ENCODE measurements around the gene SLBP. TPM values are rescaled to one million over a fixed set of nuclear protein-coding genes. Genes with fewer than 3 reads are reported as not detected.

Gene SLBP
- total and polyA plus RNA-seq, 2 of the 8 experiments (the other 6 are each of a cell fraction or from before 2014, with no cell fraction given): 44.1 to 49.0 TPM

DNA sequence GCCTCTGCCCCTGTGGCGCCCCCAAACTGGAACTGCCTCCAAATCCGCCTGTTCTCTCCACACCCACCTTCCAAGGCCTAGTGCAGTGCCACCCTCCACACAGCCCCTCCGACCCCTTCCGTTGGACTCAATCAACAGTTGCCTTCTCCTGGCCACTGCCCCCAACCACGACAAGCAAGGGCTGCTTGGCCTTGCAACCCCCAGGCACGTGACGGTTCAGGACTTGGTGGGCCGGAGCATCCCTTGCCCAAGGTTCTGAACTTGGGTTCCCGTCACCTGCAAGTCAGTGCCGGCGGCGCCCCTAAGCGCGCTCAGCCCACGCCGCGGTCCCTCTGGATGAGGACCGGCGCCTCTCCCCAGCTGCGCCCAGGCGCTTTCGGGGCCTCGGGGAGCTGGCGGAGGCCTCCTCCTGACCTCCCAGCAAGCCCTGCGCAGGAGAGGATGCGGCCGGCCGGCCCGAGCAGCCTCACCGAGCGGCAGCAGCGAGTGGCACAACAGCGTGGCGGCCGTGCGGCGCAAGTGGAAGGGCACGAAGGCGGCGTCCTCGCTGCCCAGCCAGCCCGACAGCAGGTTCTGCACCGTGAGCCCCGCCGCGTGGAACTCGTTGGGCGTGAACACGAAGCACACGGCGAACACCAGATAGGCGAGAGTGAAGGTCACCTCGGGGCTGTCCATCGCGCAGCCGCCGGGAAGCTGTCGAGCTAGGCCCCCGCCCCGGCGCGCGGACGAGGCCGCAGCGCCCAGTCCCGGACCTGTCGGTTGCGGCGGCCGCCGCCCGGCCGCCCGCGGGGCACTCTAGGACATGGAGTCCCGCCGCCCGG, 8.3 kb upstream of the SLBP start (continued):
- TF ChIP-seq EP300 (IDR thresholded peaks at IDR 0.05; ENCODE audit: borderline replicate concordance in 1 of 2, low read depth in 2 of 2, low read length in 2 of 2) (no peak), CBX8 (IDR thresholded peaks at IDR 0.05; ENCODE audit: borderline replicate concordance, low read depth, low read length) (no peak), CEBPB (IDR thresholded peaks at IDR 0.05; ENCODE audit: low read depth, low read length) (no peak), NANOG (IDR thresholded peaks at IDR 0.05; ENCODE audit: insufficient read depth, low read depth, low read length, poor library complexity, severe bottlenecking) (no peak), RAD21 (IDR thresholded peaks at IDR 0.05 in 1 of 2, conservative IDR thresholded peaks at IDR 0.05 in 1 of 2; ENCODE audit: low read depth in 2 of 2, low read length in 2 of 2) (no peak), SRF (IDR thresholded peaks at IDR 0.05; ENCODE audit: low read depth, low read length) (no peak), GABPA (IDR thresholded peaks at IDR 0.05; ENCODE audit: borderline replicate concordance, insufficient read depth, low read length) (no peak; the same call in 1 of the 2 replicates), BCL11A (IDR thresholded peaks at IDR 0.05; ENCODE audit: low read depth in 2 of 2, low read length in 2 of 2) (no peak), KDM5A (IDR thresholded peaks at IDR 0.05; ENCODE audit: low read length) (no peak), RXRA (IDR thresholded peaks at IDR 0.05; ENCODE audit: insufficient read depth, low read depth, low read length) (no peak), TAF7 (optimal IDR thresholded peaks at IDR 0.05; ENCODE audit: borderline replicate concordance, low read depth, low read length) (no peak), JUN (IDR thresholded peaks at IDR 0.05; ENCODE audit: low read depth, low read length) (no peak), POLR2A (IDR thresholded peaks at IDR 0.05; ENCODE audit: control extremely low read depth in 1 of 2, low read depth in 2 of 2, low read length in 2 of 2) (0 out of 3 replicates have a peak, but pooled peaks of 1 of the 2 experiments have one; percentile 15), EZH2 (IDR thresholded peaks at IDR 0.05; ENCODE audit: low read depth, low read length, severe bottlenecking) (no peak), BACH1 (IDR thresholded peaks at IDR 0.05; ENCODE audit: low read length) (no peak), KDM4A (IDR thresholded peaks at IDR 0.05; ENCODE audit: low read depth, low read length, severe bottlenecking) (peak; percentile 84), KDM1A (IDR thresholded peaks at IDR 0.05; ENCODE audit: borderline replicate concordance, low read length) (no peak), SUZ12 (IDR thresholded peaks at IDR 0.05; ENCODE audit: low read length) (no peak)
- TF ChIP-seq, protein P1, sequence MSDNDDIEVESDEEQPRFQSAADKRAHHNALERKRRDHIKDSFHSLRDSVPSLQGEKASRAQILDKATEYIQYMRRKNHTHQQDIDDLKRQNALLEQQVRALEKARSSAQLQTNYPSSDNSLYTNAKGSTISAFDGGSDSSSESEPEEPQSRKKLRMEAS (IDR thresholded peaks at IDR 0.05): peak; percentile 66; the same call in 1 of the 2 replicates
- TF ChIP-seq, protein P2, sequence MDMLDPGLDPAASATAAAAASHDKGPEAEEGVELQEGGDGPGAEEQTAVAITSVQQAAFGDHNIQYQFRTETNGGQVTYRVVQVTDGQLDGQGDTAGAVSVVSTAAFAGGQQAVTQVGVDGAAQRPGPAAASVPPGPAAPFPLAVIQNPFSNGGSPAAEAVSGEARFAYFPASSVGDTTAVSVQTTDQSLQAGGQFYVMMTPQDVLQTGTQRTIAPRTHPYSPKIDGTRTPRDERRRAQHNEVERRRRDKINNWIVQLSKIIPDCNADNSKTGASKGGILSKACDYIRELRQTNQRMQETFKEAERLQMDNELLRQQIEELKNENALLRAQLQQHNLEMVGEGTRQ (IDR thresholded peaks at IDR 0.05; ENCODE audit: low read length): peak; percentile 52; the same call in 1 of the 2 replicates
- TF ChIP-seq, protein P3, sequence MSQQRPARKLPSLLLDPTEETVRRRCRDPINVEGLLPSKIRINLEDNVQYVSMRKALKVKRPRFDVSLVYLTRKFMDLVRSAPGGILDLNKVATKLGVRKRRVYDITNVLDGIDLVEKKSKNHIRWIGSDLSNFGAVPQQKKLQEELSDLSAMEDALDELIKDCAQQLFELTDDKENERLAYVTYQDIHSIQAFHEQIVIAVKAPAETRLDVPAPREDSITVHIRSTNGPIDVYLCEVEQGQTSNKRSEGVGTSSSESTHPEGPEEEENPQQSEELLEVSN (IDR thresholded peaks at IDR 0.05): peak; percentile 62

Data from H1 (cell line).